Activated CD4-positive, alpha-beta memory T cell treated with anti-CD3 and anti-CD28 coated beads, Interleukin-2, amount 10 ng/mL, durations not matched to agents 7 days and 5 days (primary cell): ENCODE results near the gene TMEM106C. TPM values are rescaled to one million over a fixed set of nuclear protein-coding genes. Genes with fewer than 3 reads are reported as not detected.

ENCODE experiments used
- CTCF ChIA-PET: fragments of 350-600 bp; sonication (Branson Sonifier 250); formaldehyde crosslinking; loops from one replicate; lab custom pipeline; 2021; ENCODE audit warnings: antibody characterized with exemption, inconsistent platforms; lab: Charles Lee
- POLR2A ChIA-PET: fragments of 350-600 bp; sonication (Branson Sonifier 250); formaldehyde crosslinking; loops from one replicate; lab custom pipeline; 2021; ENCODE audit warnings: antibody characterized with exemption; lab: Charles Lee
- DNase-seq: peaks from one replicate; pipeline ENCODE4 v3.0.0-alpha.2; 2020
- H3K27ac Mint-ChIP-seq: one replicate; pipeline ENCODE4 v1.8.0; 2021; ENCODE audit warnings: mild to moderate bottlenecking, mixed read lengths
- H3K27me3 Mint-ChIP-seq: one replicate; pipeline ENCODE4 v1.8.0; 2021; ENCODE audit warnings: mixed read lengths
- H3K36me3 Mint-ChIP-seq: one replicate; pipeline ENCODE4 v1.8.0; 2021; ENCODE audit warnings: low read depth, mixed read lengths
- H3K4me1 Mint-ChIP-seq: one replicate; pipeline ENCODE4 v1.8.0; 2021; ENCODE audit warnings: mixed read lengths
- H3K4me3 Mint-ChIP-seq: one replicate; pipeline ENCODE4 v1.8.0; 2021; ENCODE audit warnings: mild to moderate bottlenecking, mixed read lengths
- H3K9me3 Mint-ChIP-seq: one replicate; pipeline ENCODE4 v1.8.0; 2021; ENCODE audit warnings: mixed read lengths
- total RNA-seq, 2 experiments: library from RNA; stranded (reverse); gene quantifications; one replicate each; pipeline ENCODE4 v1.2.3, GENCODE V29; 2021

The TMEM106C gene
- total RNA-seq, 2 experiments from 2014 or later, result 139 to 141 TPM

GRCh38 chr12:47983541-47984115 is 20.2 kb downstream of the TMEM106C start:
- no peaks in the 10 kb centered on the region for H3K36me3 Mint-ChIP-seq

GRCh38 chr12:47984331-47984801 is 21.0 kb downstream of the TMEM106C start:
- H3K9me3 Mint-ChIP-seq, result no peaks in the 10 kb centered on the region
- H3K36me3 Mint-ChIP-seq, result no peaks in the 10 kb centered on the region
- CTCF ChIA-PET, result interaction anchor here (0.6 kb wide), 1 partner anchor 187 kb away, joined by 3 read pairs; no protein-coding TSS in a partner anchor
- no peak for DNase-seq
- no peak overlapping the region for H3K27ac Mint-ChIP-seq
- no peak overlapping the region for H3K4me3 Mint-ChIP-seq
- peaks cover 8% of the 10 kb centered on the region for H3K4me1 Mint-ChIP-seq
- POLR2A ChIA-PET, result interaction anchor here (0.8 kb wide), 1 partner anchor 129 kb away, joined by 3 read pairs; no protein-coding TSS in a partner anchor
- H3K27me3 Mint-ChIP-seq, result peaks cover 29% of the 10 kb centered on the region

More at GRCh38 chr12:47983541-47984115, 20.2 kb downstream of the TMEM106C start:
- H3K27ac Mint-ChIP-seq, result no peak overlapping the region
- H3K4me1 Mint-ChIP-seq, result peaks cover 1% of the 10 kb centered on the region
- ChIA-PET POLR2A (no interaction called here), CTCF (interaction anchor here (0.6 kb wide), 1 partner anchor 188 kb away, joined by 3 read pairs; no protein-coding TSS in a partner anchor)
- DNase-seq, result no peak
- H3K4me3 Mint-ChIP-seq, result no peak overlapping the region
- peaks cover 27% of the 10 kb centered on the region for H3K27me3 Mint-ChIP-seq
- no peaks in the 10 kb centered on the region for H3K9me3 Mint-ChIP-seq

GRCh38 chr12:47985596-47986290 is 22.3 kb downstream of the TMEM106C start:
- H3K4me1 Mint-ChIP-seq, result peaks cover 22% of the 10 kb centered on the region
- DNase-seq, result no peak
- peaks cover 31% of the 10 kb centered on the region for H3K27me3 Mint-ChIP-seq

GRCh38 chr12:47986291-47986660 is 22.9 kb downstream of the TMEM106C start:
- no peak for DNase-seq
- Mint-ChIP-seq H3K4me3 (no peak overlapping the region), H3K9me3 (no peaks in the 10 kb centered on the region), H3K36me3 (no peaks in the 10 kb centered on the region), H3K27me3 (peaks cover 37% of the 10 kb centered on the region), H3K27ac (no peak overlapping the region), H3K4me1 (peaks cover 27% of the 10 kb centered on the region)
- POLR2A ChIA-PET, result no interaction called here
- CTCF ChIA-PET, result no interaction called here

More at GRCh38 chr12:47985596-47986290, 22.3 kb downstream of the TMEM106C start:
- H3K9me3 Mint-ChIP-seq, result no peaks in the 10 kb centered on the region
- H3K27ac Mint-ChIP-seq, result no peak overlapping the region
- no peak overlapping the region for H3K4me3 Mint-ChIP-seq
- CTCF ChIA-PET, result no interaction called here
- POLR2A ChIA-PET, result no interaction called here
- H3K36me3 Mint-ChIP-seq, result no peaks in the 10 kb centered on the region

GRCh38 chr12:47986832-47987231 is 23.4 kb downstream of the TMEM106C start:
- Mint-ChIP-seq H3K9me3 (no peaks in the 10 kb centered on the region), H3K4me3 (no peak overlapping the region), H3K4me1 (peaks cover 28% of the 10 kb centered on the region), H3K36me3 (no peaks in the 10 kb centered on the region), H3K27me3 (peaks cover 42% of the 10 kb centered on the region), H3K27ac (no peak overlapping the region)
- POLR2A ChIA-PET, result no interaction called here
- no peak for DNase-seq
- CTCF ChIA-PET, result no interaction called here

- no peak for DNase-seq
- Mint-ChIP-seq H3K4me1 (peaks cover 28% of the 10 kb centered on the region), H3K9me3 (no peaks in the 10 kb centered on the region), H3K36me3 (no peaks in the 10 kb centered on the region), H3K27me3 (peaks cover 49% of the 10 kb centered on the region), H3K4me3 (no peak overlapping the region), H3K27ac (no peak overlapping the region)
- ChIA-PET CTCF (interaction anchor here (1.8 kb wide), 1 partner anchor 24 kb away, joined by 7 read pairs; the partner anchor contains the start of gene TMEM106C), POLR2A (no interaction called here)
Observed at GRCh38 chr12:47987411-47988072, 24.1 kb downstream of the TMEM106C start.

GRCh38 chr12:47988073-47989022 is 25.0 kb downstream of the TMEM106C start:
- no peaks in the 10 kb centered on the region for H3K9me3 Mint-ChIP-seq
- no peaks in the 10 kb centered on the region for H3K36me3 Mint-ChIP-seq
- H3K27me3 Mint-ChIP-seq, result peaks cover 57% of the 10 kb centered on the region
- no peak overlapping the region for H3K27ac Mint-ChIP-seq
- CTCF ChIA-PET, result interaction anchor here (1.8 kb wide), 1 partner anchor 25 kb away, joined by 7 read pairs; the partner anchor contains the start of gene TMEM106C
- H3K4me3 Mint-ChIP-seq, result no peak overlapping the region
- POLR2A ChIA-PET, result no interaction called here
- H3K4me1 Mint-ChIP-seq, result peaks cover 28% of the 10 kb centered on the region
- DNase-seq, result no peak

- ChIA-PET POLR2A (no interaction called here), CTCF (interaction anchor here (1.8 kb wide), 1 partner anchor 25 kb away, joined by 7 read pairs; the partner anchor contains the start of gene TMEM106C)
- Mint-ChIP-seq H3K9me3 (no peaks in the 10 kb centered on the region), H3K36me3 (no peaks in the 10 kb centered on the region), H3K27ac (no peak overlapping the region), H3K4me1 (peaks cover 28% of the 10 kb centered on the region), H3K4me3 (no peak overlapping the region), H3K27me3 (peaks cover 62% of the 10 kb centered on the region)
- no peak for DNase-seq
Observed at GRCh38 chr12:47989023-47989417, 25.6 kb downstream of the TMEM106C start.

- POLR2A ChIA-PET, result interaction anchor here (1.0 to 2.6 kb wide), 7 partner anchors 10 to 106 kb away, joined by 3 to 10 read pairs (median 4); partner anchors contain the start of genes COL2A1 and TMEM106C
- peaks cover 65% of the 10 kb centered on the region for H3K27me3 Mint-ChIP-seq
- H3K4me3 Mint-ChIP-seq, result no peak overlapping the region
- no peak for DNase-seq
- H3K36me3 Mint-ChIP-seq, result no peaks in the 10 kb centered on the region
- H3K27ac Mint-ChIP-seq, result peak overlapping the region; percentile 62
- peaks cover 28% of the 10 kb centered on the region for H3K4me1 Mint-ChIP-seq
- CTCF ChIA-PET, result no interaction called here
- H3K9me3 Mint-ChIP-seq, result no peaks in the 10 kb centered on the region
Observed at GRCh38 chr12:47989666-47990065, 26.3 kb downstream of the TMEM106C start.

- POLR2A ChIA-PET, result interaction anchor here (0.7 to 2.6 kb wide), 10 partner anchors 10 to 168 kb away, joined by 3 to 10 read pairs (median 3); partner anchors contain the start of genes COL2A1 and TMEM106C
- Mint-ChIP-seq H3K9me3 (no peaks in the 10 kb centered on the region), H3K27me3 (peaks cover 69% of the 10 kb centered on the region), H3K4me3 (no peak overlapping the region), H3K36me3 (no peaks in the 10 kb centered on the region), H3K4me1 (peaks cover 28% of the 10 kb centered on the region), H3K27ac (peak overlapping the region; percentile 62)
- peak; percentile 83 for DNase-seq
- CTCF ChIA-PET, result interaction anchor here (0.6 to 1.3 kb wide), 3 partner anchors 16 to 52 kb away, joined by 3 to 8 read pairs (median 3); partner anchors contain the start of gene TMEM106C
Observed at GRCh38 chr12:47990351-47991105, 27.1 kb downstream of the TMEM106C start.
